HepG2 (cell line): ENCODE data around the gene GGCT. TPM values are rescaled to one million over a fixed set of nuclear protein-coding genes. Genes with fewer than 3 reads are reported as not detected.

Experiments used
- ARNTL ChIP-seq: sonication (generic); formaldehyde crosslinking; IDR thresholded peaks from 2 replicates; pipeline ENCODE4 v1.4.0; 2020; ENCODE audit warnings: mild to moderate bottlenecking, missing genetic modification reagents
- CHCHD3 ChIP-seq: sonication (generic); formaldehyde crosslinking; IDR thresholded peaks from 2 replicates; pipeline ENCODE4 v1.8.0; 2022; ENCODE audit warnings: mild to moderate bottlenecking, missing genetic modification reagents, moderate library complexity
- CREB1 ChIP-seq, 2 experiments: fragments of 450-650 bp in 1 of 2; IDR thresholded peaks; 2 replicates each; pipeline ENCODE4 v1.6.1; 2016 to 2017; ENCODE audit warnings: control low read depth in 1 of 2, mild to moderate bottlenecking in 1 of 2, missing compliant biosample characterization in 1 of 2, missing genetic modification characterization in 1 of 2
- GATAD2A ChIP-seq: IDR thresholded peaks from 2 replicates; pipeline ENCODE4 v1.6.1; 2016
- HMG20A ChIP-seq: IDR thresholded peaks from 2 replicates; pipeline ENCODE4 v1.6.1; 2016; ENCODE audit warnings: borderline replicate concordance
- KDM3A ChIP-seq: IDR thresholded peaks from 2 replicates; pipeline ENCODE4 v1.6.1; 2018; ENCODE audit warnings: low read depth, missing compliant biosample characterization
- MEIS2 ChIP-seq: sonication (generic); formaldehyde crosslinking; IDR thresholded peaks from 2 replicates; pipeline ENCODE4 v1.9.0; 2021; ENCODE audit warnings: mild to moderate bottlenecking, missing genetic modification reagents
- SAP130 ChIP-seq: IDR thresholded peaks from 2 replicates; pipeline ENCODE4 v1.6.1; 2016; ENCODE audit warnings: low read depth
- SKI ChIP-seq: fragments of 450-650 bp; IDR thresholded peaks from one replicate; pipeline ENCODE4 v1.6.1; 2018; ENCODE audit warnings: mild to moderate bottlenecking; ENCODE audit not compliant: partially characterized antibody
- SMARCE1 ChIP-seq: fragments of 450-650 bp; IDR thresholded peaks from 2 replicates; pipeline ENCODE4 v1.6.1; 2017; ENCODE audit warnings: borderline replicate concordance
- YY1 ChIP-seq: IDR thresholded peaks from 2 replicates; pipeline ENCODE4 v1.6.1; 2011; ENCODE audit warnings: low read length, low read depth, moderate library complexity, mild to moderate bottlenecking; ENCODE audit not compliant: insufficient read depth, insufficient replicate concordance
- ZNF124 ChIP-seq: sonication (generic); formaldehyde crosslinking; IDR thresholded peaks from 2 replicates; pipeline ENCODE4 v1.4.0; 2020; ENCODE audit warnings: missing genetic modification reagents
- ZNF143 ChIP-seq: sonication (generic); formaldehyde crosslinking; IDR thresholded peaks from 2 replicates; pipeline ENCODE4 v1.4.0; 2020; ENCODE audit warnings: missing genetic modification reagents
- ZNF431 ChIP-seq: sonication (generic); formaldehyde crosslinking; IDR thresholded peaks from 2 replicates; pipeline ENCODE4 v1.9.0; 2022; ENCODE audit warnings: missing genetic modification reagents, low read depth, mild to moderate bottlenecking, borderline replicate concordance
- ZNF549 ChIP-seq: sonication (generic); formaldehyde crosslinking; IDR thresholded peaks from 2 replicates; pipeline ENCODE4 v1.5.0; 2020; ENCODE audit warnings: missing genetic modification reagents
- ZNF572 ChIP-seq: sonication (generic); formaldehyde crosslinking; IDR thresholded peaks from 2 replicates; pipeline ENCODE4 v1.5.1; 2020; ENCODE audit warnings: mild to moderate bottlenecking, missing genetic modification reagents
- ZNF670 ChIP-seq: sonication (generic); formaldehyde crosslinking; IDR thresholded peaks from 2 replicates; pipeline ENCODE4 v1.8.0; 2022; ENCODE audit warnings: mild to moderate bottlenecking, missing genetic modification reagents, borderline replicate concordance
- polyA plus RNA-seq, 8 experiments: library from polyadenylated mRNA; depleted of rRNA in 3 of 8; stranded (reverse) in 7 of 8; unstranded in 1 of 8; fragments of >200 nt; fragmentation: Illumina TruSeq in 4 of 8; extraction: Trizol in 4 of 8; gene quantifications; 2 replicates each; pipeline versions ENCODE4 v1.2.1 to v1.2.3, GENCODE V29; 2011 to 2016; ENCODE audit warnings: low read depth in 4 of 8, missing spikeins in 1 of 8, mixed read lengths in 1 of 8; ENCODE audit not compliant: insufficient read depth in 1 of 8
- total RNA-seq, 5 experiments: library from RNA; depleted of rRNA; stranded (reverse); fragments of >200 nt; fragmentation: Illumina TruSeq; extraction: Trizol; gene quantifications; 2 replicates each; pipeline ENCODE4 v1.2.3, GENCODE V29; 2016; ENCODE audit warnings: low read depth in 1 of 5
- TF ChIP-seq, protein P1 (sequence below): sonication (generic); formaldehyde crosslinking; IDR thresholded peaks from 2 replicates; pipeline ENCODE4 v1.8.0; 2022; ENCODE audit warnings: missing genetic modification reagents, mild to moderate bottlenecking, borderline replicate concordance
- TF ChIP-seq, protein P2 (sequence below): IDR thresholded peaks from 2 replicates; pipeline ENCODE4 v1.6.1; 2018; ENCODE audit warnings: missing genetic modification reagents, mild to moderate bottlenecking, missing compliant biosample characterization
- TF ChIP-seq, protein P3 (sequence below): sonication (generic); formaldehyde crosslinking; conservative IDR thresholded peaks from 2 replicates; pipeline ENCODE4 v1.8.0; 2022; ENCODE audit warnings: mild to moderate bottlenecking, moderate library complexity, missing genetic modification reagents
- TF ChIP-seq, protein P4 (sequence below): sonication (generic); formaldehyde crosslinking; conservative IDR thresholded peaks from 2 replicates; pipeline ENCODE4 v1.8.1; 2023; ENCODE audit warnings: missing genetic modification reagents
- TF ChIP-seq, protein P5 (sequence below): sonication (generic); formaldehyde crosslinking; IDR thresholded peaks from 2 replicates; pipeline ENCODE4 v1.4.0; 2020; ENCODE audit warnings: missing genetic modification reagents
- TF ChIP-seq, protein P6 (sequence below): sonication (generic); formaldehyde crosslinking; IDR thresholded peaks from 2 replicates; pipeline ENCODE4 v1.4.0; 2020; ENCODE audit warnings: mild to moderate bottlenecking, missing genetic modification reagents

GGCT gene
- total and polyA plus RNA-seq, 2 of the 13 experiments (the other 11 are each of a cell fraction or from before 2014, with no cell fraction given), result 19.5 to 78.3 TPM

DNA sequence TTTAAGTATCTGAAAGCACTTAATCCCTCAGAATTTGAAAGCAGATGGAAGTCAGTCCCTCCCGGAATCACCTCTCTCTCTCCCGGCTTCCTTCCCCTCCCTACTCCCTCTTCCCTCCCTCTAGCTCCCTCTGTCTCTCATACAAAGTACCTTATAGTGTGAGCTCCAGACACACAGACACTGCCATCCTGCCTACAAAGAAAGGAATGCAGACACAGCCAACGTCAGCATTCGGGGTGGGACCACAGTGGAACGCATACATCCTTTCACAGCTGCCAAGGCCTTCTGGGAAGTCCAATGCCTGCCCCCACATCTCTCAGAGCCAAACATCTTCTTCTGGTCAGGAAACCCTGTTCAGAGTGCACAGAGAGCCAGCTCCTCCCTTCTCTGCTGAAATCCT lies 35.3 kb downstream of the GGCT start (continued):
- TF ChIP-seq, protein P1, sequence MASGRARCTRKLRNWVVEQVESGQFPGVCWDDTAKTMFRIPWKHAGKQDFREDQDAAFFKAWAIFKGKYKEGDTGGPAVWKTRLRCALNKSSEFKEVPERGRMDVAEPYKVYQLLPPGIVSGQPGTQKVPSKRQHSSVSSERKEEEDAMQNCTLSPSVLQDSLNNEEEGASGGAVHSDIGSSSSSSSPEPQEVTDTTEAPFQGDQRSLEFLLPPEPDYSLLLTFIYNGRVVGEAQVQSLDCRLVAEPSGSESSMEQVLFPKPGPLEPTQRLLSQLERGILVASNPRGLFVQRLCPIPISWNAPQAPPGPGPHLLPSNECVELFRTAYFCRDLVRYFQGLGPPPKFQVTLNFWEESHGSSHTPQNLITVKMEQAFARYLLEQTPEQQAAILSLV (CRISPR knock-in tag), result no peak
- TF ChIP-seq ZNF124, result no peak
- TF ChIP-seq, protein P2, sequence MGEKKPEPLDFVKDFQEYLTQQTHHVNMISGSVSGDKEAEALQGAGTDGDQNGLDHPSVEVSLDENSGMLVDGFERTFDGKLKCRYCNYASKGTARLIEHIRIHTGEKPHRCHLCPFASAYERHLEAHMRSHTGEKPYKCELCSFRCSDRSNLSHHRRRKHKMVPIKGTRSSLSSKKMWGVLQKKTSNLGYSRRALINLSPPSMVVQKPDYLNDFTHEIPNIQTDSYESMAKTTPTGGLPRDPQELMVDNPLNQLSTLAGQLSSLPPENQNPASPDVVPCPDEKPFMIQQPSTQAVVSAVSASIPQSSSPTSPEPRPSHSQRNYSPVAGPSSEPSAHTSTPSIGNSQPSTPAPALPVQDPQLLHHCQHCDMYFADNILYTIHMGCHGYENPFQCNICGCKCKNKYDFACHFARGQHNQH (CRISPR knock-in tag), result no peak
- TF ChIP-seq ZNF670 (CRISPR knock-in tag), result no peak
- no peak for TF ChIP-seq ZNF549 (CRISPR knock-in tag)
- TF ChIP-seq, protein P3, sequence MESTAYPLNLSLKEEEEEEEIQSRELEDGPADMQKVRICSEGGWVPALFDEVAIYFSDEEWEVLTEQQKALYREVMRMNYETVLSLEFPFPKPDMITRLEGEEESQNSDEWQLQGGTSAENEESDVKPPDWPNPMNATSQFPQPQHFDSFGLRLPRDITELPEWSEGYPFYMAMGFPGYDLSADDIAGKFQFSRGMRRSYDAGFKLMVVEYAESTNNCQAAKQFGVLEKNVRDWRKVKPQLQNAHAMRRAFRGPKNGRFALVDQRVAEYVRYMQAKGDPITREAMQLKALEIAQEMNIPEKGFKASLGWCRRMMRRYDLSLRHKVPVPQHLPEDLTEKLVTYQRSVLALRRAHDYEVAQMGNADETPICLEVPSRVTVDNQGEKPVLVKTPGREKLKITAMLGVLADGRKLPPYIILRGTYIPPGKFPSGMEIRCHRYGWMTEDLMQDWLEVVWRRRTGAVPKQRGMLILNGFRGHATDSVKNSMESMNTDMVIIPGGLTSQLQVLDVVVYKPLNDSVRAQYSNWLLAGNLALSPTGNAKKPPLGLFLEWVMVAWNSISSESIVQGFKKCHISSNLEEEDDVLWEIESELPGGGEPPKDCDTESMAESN, result no peak
- TF ChIP-seq SKI, result peak; percentile 36
- no peak for TF ChIP-seq ZNF431 (CRISPR knock-in tag)
- TF ChIP-seq SAP130 (CRISPR knock-in tag), result peak; percentile 40; the same call in 1 of the 2 replicates
- TF ChIP-seq CREB1 (IDR thresholded peaks at IDR 0.05), result no peak
- TF ChIP-seq CREB1 (CRISPR knock-in tag; IDR thresholded peaks at IDR 0.05), result 0 out of 2 replicates have a peak, but pooled peaks have one; percentile 21
- TF ChIP-seq, protein P4, sequence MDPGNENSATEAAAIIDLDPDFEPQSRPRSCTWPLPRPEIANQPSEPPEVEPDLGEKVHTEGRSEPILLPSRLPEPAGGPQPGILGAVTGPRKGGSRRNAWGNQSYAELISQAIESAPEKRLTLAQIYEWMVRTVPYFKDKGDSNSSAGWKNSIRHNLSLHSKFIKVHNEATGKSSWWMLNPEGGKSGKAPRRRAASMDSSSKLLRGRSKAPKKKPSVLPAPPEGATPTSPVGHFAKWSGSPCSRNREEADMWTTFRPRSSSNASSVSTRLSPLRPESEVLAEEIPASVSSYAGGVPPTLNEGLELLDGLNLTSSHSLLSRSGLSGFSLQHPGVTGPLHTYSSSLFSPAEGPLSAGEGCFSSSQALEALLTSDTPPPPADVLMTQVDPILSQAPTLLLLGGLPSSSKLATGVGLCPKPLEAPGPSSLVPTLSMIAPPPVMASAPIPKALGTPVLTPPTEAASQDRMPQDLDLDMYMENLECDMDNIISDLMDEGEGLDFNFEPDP, result no peak
- TF ChIP-seq, protein P5, sequence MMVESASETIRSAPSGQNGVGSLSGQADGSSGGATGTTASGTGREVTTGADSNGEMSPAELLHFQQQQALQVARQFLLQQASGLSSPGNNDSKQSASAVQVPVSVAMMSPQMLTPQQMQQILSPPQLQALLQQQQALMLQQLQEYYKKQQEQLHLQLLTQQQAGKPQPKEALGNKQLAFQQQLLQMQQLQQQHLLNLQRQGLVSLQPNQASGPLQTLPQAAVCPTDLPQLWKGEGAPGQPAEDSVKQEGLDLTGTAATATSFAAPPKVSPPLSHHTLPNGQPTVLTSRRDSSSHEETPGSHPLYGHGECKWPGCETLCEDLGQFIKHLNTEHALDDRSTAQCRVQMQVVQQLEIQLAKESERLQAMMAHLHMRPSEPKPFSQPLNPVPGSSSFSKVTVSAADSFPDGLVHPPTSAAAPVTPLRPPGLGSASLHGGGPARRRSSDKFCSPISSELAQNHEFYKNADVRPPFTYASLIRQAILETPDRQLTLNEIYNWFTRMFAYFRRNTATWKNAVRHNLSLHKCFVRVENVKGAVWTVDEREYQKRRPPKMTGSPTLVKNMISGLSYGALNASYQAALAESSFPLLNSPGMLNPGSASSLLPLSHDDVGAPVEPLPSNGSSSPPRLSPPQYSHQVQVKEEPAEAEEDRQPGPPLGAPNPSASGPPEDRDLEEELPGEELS (CRISPR knock-in tag), result no peak
- TF ChIP-seq, protein P6, sequence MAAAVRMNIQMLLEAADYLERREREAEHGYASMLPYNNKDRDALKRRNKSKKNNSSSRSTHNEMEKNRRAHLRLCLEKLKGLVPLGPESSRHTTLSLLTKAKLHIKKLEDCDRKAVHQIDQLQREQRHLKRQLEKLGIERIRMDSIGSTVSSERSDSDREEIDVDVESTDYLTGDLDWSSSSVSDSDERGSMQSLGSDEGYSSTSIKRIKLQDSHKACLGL (CRISPR knock-in tag), result no peak
- no peak for TF ChIP-seq KDM3A (CRISPR knock-in tag)
- peak; percentile 48; the same call in 1 of the 2 replicates for TF ChIP-seq ZNF143 (CRISPR knock-in tag)
- TF ChIP-seq MEIS2 (CRISPR knock-in tag), result no peak
- TF ChIP-seq ARNTL (CRISPR knock-in tag), result no peak
- TF ChIP-seq SMARCE1, result no peak
- no peak for TF ChIP-seq ZNF572 (CRISPR knock-in tag)
- no peak for TF ChIP-seq YY1
- no peak for TF ChIP-seq CHCHD3
- TF ChIP-seq HMG20A (CRISPR knock-in tag), result no peak
- TF ChIP-seq GATAD2A, result peak; percentile 35; the same call in 1 of the 2 replicates
